GM18951 (cell line): ENCODE data around the gene ZIK1.

ENCODE experiments used
- POLR2A ChIP-seq: IDR thresholded peaks from 4 replicates; pipeline ENCODE4 v1.6.1; 2011; ENCODE audit warnings: mild to moderate bottlenecking; ENCODE audit not compliant: insufficient read length, insufficient read depth; ENCODE audit errors: extremely low read depth
- in situ Hi-C: fragments of 300-500 bp; cut with MboI; formaldehyde crosslinking; loops from one replicate; pipeline ENCODE4 v1.12.0; 2022; ENCODE audit warnings: low sequenced_read_pairs, mixed read lengths, inconsistent platforms; ENCODE audit not compliant: unreplicated experiment

The ZIK1 gene

DNA sequence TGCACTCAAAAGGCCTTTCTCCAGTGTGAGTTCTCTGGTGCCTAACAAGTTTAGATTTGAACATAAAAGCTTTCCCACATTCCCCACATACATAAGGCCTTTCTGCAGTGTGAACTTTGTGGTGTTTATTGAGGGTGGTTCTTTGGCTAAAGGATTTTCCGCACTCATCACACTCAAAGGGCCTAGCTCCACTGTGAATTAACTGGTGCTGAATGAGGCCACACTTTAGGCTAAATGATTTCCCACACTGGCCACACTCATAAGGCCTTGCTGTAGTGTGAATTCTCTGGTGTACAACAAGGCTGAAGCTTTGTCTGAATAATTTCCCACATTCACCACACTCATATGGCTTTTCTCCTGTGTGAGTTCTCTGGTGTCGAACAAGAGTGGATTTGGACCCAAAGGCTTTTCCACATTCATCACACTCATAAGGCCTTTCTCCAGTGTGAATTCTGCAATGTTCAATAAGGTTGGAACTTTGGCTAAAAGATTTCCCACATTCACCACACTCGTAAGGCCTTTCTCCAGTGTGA, 11.5 kb upstream of the ZIK1 start:
- in situ Hi-C loops, result no loop called here
- TF ChIP-seq POLR2A, result no peak

DNA sequence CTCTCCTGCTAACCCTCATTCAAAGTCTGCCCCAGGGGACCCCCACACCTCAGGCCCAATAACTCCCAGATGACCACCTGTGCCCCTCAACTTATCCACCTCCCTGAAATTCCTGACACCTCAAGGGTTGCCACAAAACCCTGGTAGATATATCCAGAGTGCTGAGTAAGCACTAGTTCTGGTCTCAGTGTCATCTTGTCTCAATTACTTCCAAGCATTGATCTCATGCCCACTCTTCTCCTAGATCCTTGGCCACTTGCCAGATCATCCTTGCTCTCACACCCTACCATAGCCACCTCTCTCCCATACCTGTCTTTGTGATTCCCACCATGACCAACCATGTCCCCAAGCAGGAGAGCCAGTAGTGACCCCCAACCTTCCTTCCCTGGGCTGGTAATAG, 7.3 kb upstream of the ZIK1 start:
- in situ Hi-C loops, result no loop called here
- no peak for TF ChIP-seq POLR2A

DNA sequence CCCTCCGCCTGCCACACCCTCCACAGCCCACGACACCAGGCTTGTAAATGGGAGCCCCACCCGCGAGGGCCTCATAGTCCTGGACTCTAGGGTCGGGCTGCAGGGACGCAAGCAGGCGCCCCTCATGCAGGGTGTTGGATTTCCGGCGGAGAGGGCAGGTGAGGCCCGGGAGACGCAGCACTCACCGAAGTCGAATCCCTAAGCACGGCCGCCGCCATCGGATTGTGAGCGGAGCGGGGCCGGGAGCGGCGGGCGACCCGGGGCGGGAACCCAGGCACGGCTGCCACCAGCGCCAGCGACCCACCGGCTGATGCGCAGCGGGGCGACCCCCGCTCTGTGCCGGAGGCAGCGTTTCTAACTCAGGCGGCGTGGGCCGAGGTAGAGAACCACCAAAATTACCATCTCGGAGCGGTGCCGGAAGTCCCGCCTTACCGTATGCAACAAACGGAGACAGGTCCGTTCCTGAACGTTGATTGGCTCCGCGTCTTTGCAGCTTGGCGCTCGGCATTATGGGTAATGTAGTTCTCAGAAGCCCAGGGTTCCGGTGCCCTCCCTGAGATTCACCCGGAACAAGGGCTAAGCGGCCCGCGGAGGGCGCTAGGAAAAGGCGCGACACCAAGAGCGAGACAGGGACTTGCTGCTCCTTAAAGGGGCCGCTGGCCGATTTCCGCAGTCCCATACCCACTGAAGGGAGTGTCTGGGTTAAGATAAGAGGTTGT, 5.3 kb upstream of the ZIK1 start, which contains the start of gene ZNF416:
Gene ZNF416, minus strand, starts transcription at position 425 of the 719 bp plus-strand sequence. Its CDS starts 207 bp downstream, at position 218.
- TF ChIP-seq POLR2A, result peak; percentile 62
- in situ Hi-C loops, result no loop called here

DNA sequence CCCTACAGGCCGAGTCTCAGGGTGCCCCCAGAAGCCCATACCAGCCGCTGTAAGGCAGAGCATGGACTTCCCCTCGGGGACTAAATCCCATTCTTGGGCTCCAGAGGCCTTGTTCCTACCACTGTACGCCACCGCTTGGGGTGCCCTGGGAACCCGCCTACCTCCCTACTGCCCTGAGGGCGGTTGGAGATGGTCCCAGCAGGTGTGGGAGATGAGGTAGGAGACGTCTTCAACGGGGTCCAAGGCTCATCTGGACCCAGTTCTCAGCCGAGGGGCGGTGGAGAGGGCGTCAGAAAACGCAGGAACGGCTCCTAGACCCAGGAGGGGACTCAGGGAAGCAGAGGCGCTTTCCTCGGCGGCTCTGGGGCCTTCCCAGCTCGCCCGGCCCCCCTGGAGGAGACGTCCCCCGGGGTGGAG, 833 bp upstream of the ZIK1 start:
- TF ChIP-seq POLR2A, result no peak
- in situ Hi-C loops, result no loop called here

DNA sequence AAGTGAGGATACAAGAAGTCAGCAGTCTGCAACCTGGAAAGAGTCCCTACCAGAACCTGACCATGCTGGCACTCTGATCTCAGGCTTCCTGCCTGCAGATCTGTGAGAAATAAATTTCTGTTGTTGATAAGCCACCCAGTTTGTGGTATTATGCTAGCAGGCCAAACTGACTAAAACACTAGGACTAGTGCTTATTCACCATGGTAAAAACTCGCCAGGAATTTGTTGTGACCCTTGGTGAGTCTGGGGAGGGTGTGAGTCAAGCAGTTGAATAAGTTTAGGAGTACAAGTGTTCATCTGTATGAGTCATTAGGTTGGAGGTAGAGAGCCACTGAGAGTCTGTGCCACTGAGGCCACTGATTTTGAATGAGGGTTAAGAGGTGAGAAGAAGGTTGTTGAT, 3.6 kb downstream of the ZIK1 start:
- in situ Hi-C loops, result no loop called here
- TF ChIP-seq POLR2A, result no peak

DNA sequence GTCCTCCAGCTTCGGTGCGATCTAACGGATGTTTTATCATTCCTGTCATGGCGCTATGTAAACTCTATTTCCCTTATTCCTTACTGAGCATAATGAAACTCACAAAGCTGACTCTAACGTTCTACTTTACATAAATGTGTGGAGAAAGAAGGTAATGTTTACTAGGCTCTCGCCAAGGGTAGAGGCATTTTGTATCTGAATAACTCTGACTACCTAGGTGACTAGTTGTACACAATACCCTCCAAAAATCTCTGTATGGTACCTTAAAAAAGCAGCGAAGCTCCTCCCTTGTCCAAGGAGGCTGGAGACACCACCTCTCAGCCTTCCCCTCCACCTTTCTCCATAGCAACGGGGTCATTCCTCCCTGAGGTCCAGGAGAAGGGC, 15.4 kb downstream of the ZIK1 start:
- in situ Hi-C loops, result no loop called here
- no peak for TF ChIP-seq POLR2A

DNA sequence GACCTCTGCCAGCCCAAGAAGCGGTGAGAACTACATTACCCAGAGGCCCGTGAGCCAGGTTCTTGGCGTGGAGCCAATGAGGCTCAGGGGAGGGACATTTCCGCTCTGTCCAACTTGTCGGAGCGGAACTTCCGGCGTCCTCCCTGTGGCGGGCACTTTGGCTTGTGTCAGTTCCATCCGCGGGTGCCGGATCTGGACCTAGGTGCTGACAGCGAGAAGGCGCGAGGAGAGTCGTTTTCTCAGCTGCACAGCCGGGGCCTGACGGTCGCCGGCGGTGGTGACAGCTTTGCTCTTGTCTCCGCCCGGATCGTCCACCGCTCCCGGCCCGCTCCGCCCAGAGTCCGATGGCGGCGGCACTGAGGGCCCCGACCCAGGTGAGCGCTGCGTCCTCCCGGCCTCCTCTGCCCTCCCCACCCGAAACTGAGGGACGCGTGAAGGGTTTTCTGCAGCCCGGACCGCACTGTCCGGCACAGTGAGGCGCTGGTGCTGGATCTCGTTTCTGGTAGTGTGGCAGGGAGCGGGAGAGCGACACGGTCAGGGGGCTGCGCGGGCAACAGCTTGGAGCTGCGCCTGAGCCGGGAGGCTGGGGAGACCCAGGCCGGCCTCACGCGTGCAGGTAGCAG, 15.9 kb downstream of the ZIK1 start, which contains the start of gene ZNF530:
Gene ZNF530, plus strand, starts transcription at position 125 of the 623 bp plus-strand sequence. CDS start 4,461 bp downstream, outside the sequence.
- TF ChIP-seq POLR2A, result peak; percentile 55

DNA sequence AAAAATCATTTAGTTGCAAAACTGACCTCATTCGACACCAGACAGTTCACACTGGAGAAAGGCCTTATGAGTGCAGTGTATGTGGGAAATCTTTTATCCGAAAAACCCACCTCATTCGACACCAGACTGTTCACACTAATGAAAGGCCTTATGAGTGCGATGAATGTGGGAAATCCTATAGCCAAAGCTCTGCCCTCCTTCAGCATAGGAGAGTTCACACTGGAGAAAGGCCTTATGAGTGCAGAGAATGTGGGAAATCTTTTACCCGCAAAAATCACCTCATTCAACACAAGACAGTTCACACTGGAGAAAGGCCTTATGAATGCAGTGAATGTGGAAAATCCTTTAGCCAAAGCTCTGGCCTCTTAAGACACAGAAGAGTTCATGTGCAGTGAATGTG, 23.0 kb downstream of the ZIK1 start:
- in situ Hi-C loops, result no loop called here
- TF ChIP-seq POLR2A, result no peak

More for the DNA sequence above, 15.9 kb downstream of the ZIK1 start, which contains the start of gene ZNF530:
- in situ Hi-C loops, result no loop called here

DNA sequence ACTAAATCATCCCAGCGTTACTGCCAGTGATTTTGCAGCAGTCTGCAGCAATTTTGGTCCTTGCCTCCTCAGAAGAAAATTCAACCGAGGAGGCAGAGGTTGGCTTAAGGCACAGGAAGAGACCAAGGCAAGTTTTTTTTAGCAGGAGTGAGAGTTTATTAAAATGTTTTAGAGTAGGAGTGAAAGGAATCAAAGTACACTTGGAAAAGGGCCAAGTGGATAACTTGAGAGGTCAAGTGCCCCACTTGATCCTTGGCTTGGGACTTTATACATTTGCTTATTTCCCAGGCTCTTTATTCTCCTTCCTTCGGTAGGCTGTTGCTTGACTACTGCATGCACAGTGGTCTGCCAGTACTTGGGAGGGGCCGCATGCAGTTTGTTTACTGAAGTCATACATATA, 27.2 kb downstream of the ZIK1 start:
- in situ Hi-C loops, result no loop called here
- no peak for TF ChIP-seq POLR2A

DNA sequence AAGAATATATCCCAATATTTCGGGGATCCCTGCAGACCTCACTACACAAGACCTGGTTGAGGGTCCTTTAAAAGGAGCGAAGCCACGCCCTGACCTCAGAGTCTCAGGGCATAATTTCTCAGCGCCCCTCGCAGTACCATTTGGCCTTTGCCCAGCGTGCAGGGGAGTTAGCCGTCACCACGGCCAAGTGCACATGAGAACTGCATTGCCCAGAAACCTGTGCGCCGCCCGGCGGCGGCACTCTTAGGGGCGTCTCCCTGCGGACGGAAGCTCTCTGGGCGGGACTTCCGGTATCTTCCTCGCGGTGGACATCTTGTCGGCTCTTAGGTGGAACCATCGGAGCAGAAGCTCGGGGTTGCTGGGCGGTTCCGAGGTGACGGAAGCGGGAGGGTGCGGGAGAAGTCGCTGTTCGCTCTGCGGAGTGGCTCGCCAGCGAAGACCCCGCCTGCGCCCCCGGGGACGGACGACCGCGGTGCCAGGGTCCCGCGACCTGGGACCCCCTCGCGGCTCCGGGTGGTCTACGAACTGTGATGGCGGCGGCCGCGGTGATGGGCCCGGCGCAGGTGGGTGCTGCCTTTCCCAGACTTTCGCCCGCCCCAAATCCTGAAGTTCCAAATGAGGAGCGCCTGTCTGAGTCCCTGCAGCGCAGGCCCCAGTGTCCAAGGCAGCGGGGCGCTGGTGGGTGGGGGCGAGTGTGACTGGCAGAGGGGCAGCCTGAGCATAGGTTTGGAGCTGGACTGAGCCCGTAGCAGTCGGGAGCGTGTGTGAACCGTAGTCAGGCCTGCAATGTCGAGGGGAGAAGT, 30.2 kb downstream of the ZIK1 start, which contains the start of gene ZNF134:
Gene ZNF134, plus strand, starts transcription at position 302 of the 803 bp plus-strand sequence. CDS start 5,227 bp downstream, outside the sequence.
- in situ Hi-C loops, result no loop called here
- TF ChIP-seq POLR2A, result peak; percentile 69

DNA sequence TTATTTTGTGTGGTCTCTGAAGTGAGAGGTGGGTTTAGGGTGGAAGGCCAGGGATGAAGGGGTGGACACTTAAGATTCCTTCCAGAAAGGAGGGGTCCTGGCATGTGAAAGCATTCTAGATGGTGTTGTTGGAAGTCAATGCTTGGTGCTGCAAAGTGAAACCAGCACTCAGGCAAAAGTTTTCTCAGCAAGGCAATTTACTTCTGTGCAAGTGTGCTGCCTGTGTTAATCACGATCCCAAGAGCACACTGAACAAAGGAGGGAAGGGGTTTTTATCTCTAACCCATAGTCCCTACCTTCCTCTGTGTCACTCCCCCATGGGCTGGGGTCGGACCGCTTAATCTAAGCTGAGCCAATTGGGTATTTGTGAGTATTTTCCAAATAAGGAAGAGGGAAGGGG, 31.4 kb downstream of the ZIK1 start:
- TF ChIP-seq POLR2A, result no peak
- in situ Hi-C loops, result no loop called here

DNA sequence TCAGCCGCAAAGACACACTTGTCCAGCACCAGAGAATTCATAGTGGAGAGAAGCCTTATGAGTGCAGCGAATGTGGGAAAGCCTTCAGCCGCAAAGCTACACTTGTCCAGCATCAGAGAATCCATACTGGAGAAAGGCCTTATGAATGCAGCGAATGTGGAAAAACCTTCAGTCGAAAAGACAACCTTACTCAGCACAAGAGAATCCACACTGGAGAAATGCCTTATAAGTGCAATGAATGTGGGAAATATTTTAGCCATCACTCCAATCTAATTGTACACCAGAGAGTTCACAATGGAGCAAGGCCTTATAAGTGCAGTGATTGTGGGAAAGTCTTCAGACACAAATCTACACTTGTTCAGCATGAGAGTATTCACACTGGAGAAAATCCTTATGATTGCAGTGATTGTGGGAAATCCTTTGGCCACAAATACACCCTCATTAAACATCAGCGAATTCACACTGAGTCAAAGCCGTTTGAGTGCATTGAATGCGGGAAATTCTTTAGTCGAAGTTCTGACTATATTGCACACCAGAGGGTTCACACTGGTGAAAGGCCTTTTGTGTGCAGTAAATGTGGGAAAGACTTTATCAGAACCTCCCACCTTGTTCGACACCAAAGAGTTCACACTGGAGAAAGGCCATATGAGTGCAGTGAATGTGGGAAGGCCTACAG, 36.9 kb downstream of the ZIK1 start:
- TF ChIP-seq POLR2A, result no peak
- in situ Hi-C loops, result no loop called here
